Measurements from ENCODE around the gene SPDYE18.
A peak's percentile ranks its signal among the peaks of the same experiment; 100 is the strongest.
"Not testable (repeated sequence)": the region's sequence is repeated elsewhere in the genome, so short reads cannot be mapped to it uniquely, and the experiment has no call there.

SPDYE18 gene

GRCh38 chr7:77006127-77007110 lies 55.9 kb downstream of the SPDYE18 start:
- not testable (repeated sequence) for DNase-seq

- not testable (repeated sequence) for DNase-seq
Measured at GRCh38 chr7:77005461-77006057, 56.8 kb downstream of the SPDYE18 start.

- not testable (repeated sequence) for DNase-seq
Measured at GRCh38 chr7:77004151-77004550, 58.2 kb downstream of the SPDYE18 start.

GRCh38 chr7:77003241-77003640 lies 59.1 kb downstream of the SPDYE18 start:
- DNase-seq = not testable (repeated sequence)

- DNase-seq = peak in 21 of 58 donors; percentile 15 to 75 (median 36)
Measured at GRCh38 chr7:77002678-77003233, 59.6 kb downstream of the SPDYE18 start.

- DNase-seq = not testable (repeated sequence)
Measured at GRCh38 chr7:77002104-77002503, 60.3 kb downstream of the SPDYE18 start.
